OCI-M2 (cell line): ENCODE measurements around the gene CADM1.

ENCODE experiments used
- DNase-seq: peaks from one replicate; lab custom pipeline; 2025; ENCODE audit not compliant: unreplicated experiment; lab: John Stamatoyannopoulos, UW

Gene CADM1

GRCh38 chr11:115504276-115505158, at the start of gene CADM1:
Gene CADM1 (minus strand): TSS chr11:115504415.
- DNase-seq, result no peak

- no peak for DNase-seq
These were observed 48.7 kb upstream of the CADM1 start for GRCh38 chr11:115552773-115553438.

GRCh38 chr11:115552151-115552772, 48.0 kb upstream of the CADM1 start:
- no peak for DNase-seq

- DNase-seq, result no peak
These were observed 46.3 kb upstream of the CADM1 start for GRCh38 chr11:115550291-115551059.

GRCh38 chr11:115548878-115549528, 44.8 kb upstream of the CADM1 start:
- no peak for DNase-seq

GRCh38 chr11:115545581-115546210, 41.5 kb upstream of the CADM1 start:
- DNase-seq, result no peak

- DNase-seq, result no peak
These were observed 40.3 kb upstream of the CADM1 start for GRCh38 chr11:115544422-115544948.

GRCh38 chr11:115541518-115541917, 37.3 kb upstream of the CADM1 start:
- DNase-seq, result no peak

GRCh38 chr11:115539844-115540243, 35.6 kb upstream of the CADM1 start:
- DNase-seq, result no peak

- no peak for DNase-seq
These were observed 31.6 kb upstream of the CADM1 start for GRCh38 chr11:115535781-115536180.

GRCh38 chr11:115530752-115531151, 26.5 kb upstream of the CADM1 start:
- no peak for DNase-seq

- no peak for DNase-seq
These were observed 24.0 kb upstream of the CADM1 start for GRCh38 chr11:115528225-115528624.

- no peak for DNase-seq
These were observed 23.4 kb upstream of the CADM1 start for GRCh38 chr11:115527534-115528125.

GRCh38 chr11:115525531-115526006, 21.4 kb upstream of the CADM1 start:
- DNase-seq, result no peak

GRCh38 chr11:115524572-115524971, 20.4 kb upstream of the CADM1 start:
- no peak for DNase-seq

GRCh38 chr11:115523727-115524399, 19.6 kb upstream of the CADM1 start:
- DNase-seq, result no peak

GRCh38 chr11:115522302-115522701, 18.1 kb upstream of the CADM1 start:
- DNase-seq, result no peak

- DNase-seq, result no peak
These were observed 17.6 kb upstream of the CADM1 start for GRCh38 chr11:115521825-115522224.
